ENCODE data around the gene ARHGAP22. TPM values are rescaled to one million over a fixed set of nuclear protein-coding genes. Genes with fewer than 3 reads are reported as not detected.
A peak's percentile ranks its signal among the peaks of the same experiment; 100 is the strongest.

Gene ARHGAP22
- total and polyA plus RNA-seq, 2 donors (not counting 1 experiment from before 2014, with no cell fraction given): 10.4 to 75.5 TPM

GRCh38 chr10:48554246-48554645 is 50.6 kb downstream of the ARHGAP22 start:
- H3K27me3 ChIP-seq (ENCODE audit: control insufficient read depth, insufficient read depth, low read length): no peaks in the 10 kb centered on the region
- no peak overlapping the region for H3K4me2 ChIP-seq (ENCODE audit: extremely low read depth, insufficient read depth, low read length)
- H2AFZ ChIP-seq (ENCODE audit: low read length): no peak overlapping the region
- no peak overlapping the region for H3K9ac ChIP-seq (ENCODE audit: insufficient read depth, low read length)
- H3K36me3 ChIP-seq (ENCODE audit: control insufficient read depth, insufficient read depth, low read length): peaks cover 16% of the 10 kb centered on the region
- no peaks in the 10 kb centered on the region for H4K20me1 ChIP-seq (ENCODE audit: control insufficient read depth, extremely low read depth, insufficient read depth, low read length)
- H3K4me1 ChIP-seq (ENCODE audit: control insufficient read depth, extremely low read depth, insufficient read depth, low read length): no peaks in the 10 kb centered on the region
- no peaks in the 10 kb centered on the region for H3K9me3 ChIP-seq (ENCODE audit: control insufficient read depth, insufficient read depth, low read depth, low read length)
- no peak for DNase-seq (ENCODE audit: low read depth in 2 of 2)
- H3K4me3 ChIP-seq (replicated peaks in 1 of 4; ENCODE audit: control extremely low read depth in 1 of 4, insufficient read depth in 1 of 4, low read depth in 3 of 4, low read length in 4 of 4): no peak overlapping the region
- H3K27ac ChIP-seq (ENCODE audit: insufficient read depth, low read length): no peak overlapping the region
- peaks cover 41% of the 10 kb centered on the region for H3K79me2 ChIP-seq (ENCODE audit: control insufficient read depth, insufficient read depth, low read length)
- TF ChIP-seq CTCF (conservative IDR thresholded peaks at IDR 0.05 in 1 of 2, IDR thresholded peaks at IDR 0.05 in 1 of 2; ENCODE audit: low read depth in 1 of 2, low read length in 2 of 2) (no peak), EZH2 (IDR thresholded peaks at IDR 0.05; ENCODE audit: low read length, missing control alignments) (no peak)

- Histone ChIP-seq H3K9me3 (ENCODE audit: control insufficient read depth, insufficient read depth, low read depth, low read length) (no peaks in the 10 kb centered on the region), H3K4me2 (ENCODE audit: extremely low read depth, insufficient read depth, low read length) (no peak overlapping the region), H3K36me3 (ENCODE audit: control insufficient read depth, insufficient read depth, low read length) (peaks cover 18% of the 10 kb centered on the region), H3K79me2 (ENCODE audit: control insufficient read depth, insufficient read depth, low read length) (peaks cover 34% of the 10 kb centered on the region), H4K20me1 (ENCODE audit: control insufficient read depth, extremely low read depth, insufficient read depth, low read length) (no peaks in the 10 kb centered on the region), H3K27me3 (ENCODE audit: control insufficient read depth, insufficient read depth, low read length) (no peaks in the 10 kb centered on the region), H3K27ac (ENCODE audit: insufficient read depth, low read length) (no peak overlapping the region), H3K9ac (ENCODE audit: insufficient read depth, low read length) (no peak overlapping the region), H2AFZ (ENCODE audit: low read length) (no peak overlapping the region), H3K4me1 (ENCODE audit: control insufficient read depth, extremely low read depth, insufficient read depth, low read length) (no peaks in the 10 kb centered on the region), H3K4me3 (replicated peaks in 1 of 4; ENCODE audit: control extremely low read depth in 1 of 4, insufficient read depth in 1 of 4, low read depth in 3 of 4, low read length in 4 of 4) (no peak overlapping the region)
- DNase-seq (ENCODE audit: low read depth in 2 of 2): no peak
- TF ChIP-seq EZH2 (IDR thresholded peaks at IDR 0.05; ENCODE audit: low read length, missing control alignments): no peak
- no peak for TF ChIP-seq CTCF (conservative IDR thresholded peaks at IDR 0.05 in 1 of 2, IDR thresholded peaks at IDR 0.05 in 1 of 2; ENCODE audit: low read depth in 1 of 2, low read length in 2 of 2)
These were observed 51.8 kb downstream of the ARHGAP22 start for GRCh38 chr10:48552946-48553564.

GRCh38 chr10:48551861-48552591 is 52.8 kb downstream of the ARHGAP22 start:
- H4K20me1 ChIP-seq (ENCODE audit: control insufficient read depth, extremely low read depth, insufficient read depth, low read length): no peaks in the 10 kb centered on the region
- no peaks in the 10 kb centered on the region for H3K4me1 ChIP-seq (ENCODE audit: control insufficient read depth, extremely low read depth, insufficient read depth, low read length)
- H3K27ac ChIP-seq (ENCODE audit: insufficient read depth, low read length): peak overlapping the region; percentile 26
- H3K79me2 ChIP-seq (ENCODE audit: control insufficient read depth, insufficient read depth, low read length): peaks cover 32% of the 10 kb centered on the region
- H3K4me2 ChIP-seq (ENCODE audit: extremely low read depth, insufficient read depth, low read length): no peak overlapping the region
- DNase-seq (ENCODE audit: low read depth in 2 of 2): peak; percentile 34 to 74
- H3K9me3 ChIP-seq (ENCODE audit: control insufficient read depth, insufficient read depth, low read depth, low read length): no peaks in the 10 kb centered on the region
- peaks cover 26% of the 10 kb centered on the region for H3K36me3 ChIP-seq (ENCODE audit: control insufficient read depth, insufficient read depth, low read length)
- H3K9ac ChIP-seq (ENCODE audit: insufficient read depth, low read length): no peak overlapping the region
- H2AFZ ChIP-seq (ENCODE audit: low read length): no peak overlapping the region
- TF ChIP-seq CTCF (conservative IDR thresholded peaks at IDR 0.05 in 1 of 2, IDR thresholded peaks at IDR 0.05 in 1 of 2; ENCODE audit: low read depth in 1 of 2, low read length in 2 of 2) (peak; percentile 64 to 78), EZH2 (IDR thresholded peaks at IDR 0.05; ENCODE audit: low read length, missing control alignments) (no peak)
- H3K27me3 ChIP-seq (ENCODE audit: control insufficient read depth, insufficient read depth, low read length): no peaks in the 10 kb centered on the region
- H3K4me3 ChIP-seq (replicated peaks in 1 of 4; ENCODE audit: control extremely low read depth in 1 of 4, insufficient read depth in 1 of 4, low read depth in 3 of 4, low read length in 4 of 4): no peak overlapping the region
